Smooth muscle cell (in vitro differentiated cells): ENCODE measurements around the gene KATNA1. TPM values are rescaled to one million over a fixed set of nuclear protein-coding genes. Genes with fewer than 3 reads are reported as not detected.

ENCODE experiments used
- DNase-seq: peaks from one replicate; lab custom pipeline; 2025; ENCODE audit not compliant: unreplicated experiment; lab: John Stamatoyannopoulos, UW
- H2AFZ ChIP-seq: fragments of 200-600 bp; sonication (generic); 2 replicates; pipeline ENCODE4 v1.6.0; 2016; ENCODE audit warnings: antibody characterized with exemption, low read depth, mild to moderate bottlenecking
- H3F3A ChIP-seq: fragments of 200-600 bp; sonication (generic); 2 replicates; pipeline ENCODE4 v1.6.0; 2017; ENCODE audit warnings: antibody characterized with exemption, low read depth
- H3K27ac ChIP-seq: fragments of 200-600 bp; sonication (generic); 2 replicates; pipeline ENCODE4 v1.5.1; 2016; ENCODE audit warnings: low read depth, mild to moderate bottlenecking
- H3K27me3 ChIP-seq: fragments of 200-600 bp; sonication (generic); 2 replicates; pipeline ENCODE4 v1.6.1; 2016; ENCODE audit warnings: low read depth, mild to moderate bottlenecking
- H3K36me3 ChIP-seq: fragments of 200-600 bp; sonication (generic); 2 replicates; pipeline ENCODE4 v1.5.1; 2016; ENCODE audit warnings: low read depth
- H3K4me1 ChIP-seq: fragments of 200-600 bp; sonication (generic); 2 replicates; pipeline ENCODE4 v1.5.1; 2016; ENCODE audit warnings: low read depth
- H3K4me2 ChIP-seq: fragments of 200-600 bp; sonication (generic); 2 replicates; pipeline ENCODE4 v1.6.0; 2016; ENCODE audit warnings: mild to moderate bottlenecking
- H3K4me3 ChIP-seq: fragments of 200-600 bp; sonication (generic); 2 replicates; pipeline ENCODE4 v1.5.1; 2016; ENCODE audit warnings: mild to moderate bottlenecking
- H3K79me2 ChIP-seq: fragments of 200-600 bp; sonication (generic); 2 replicates; pipeline ENCODE4 v1.6.0; 2016; ENCODE audit warnings: low read depth, mild to moderate bottlenecking
- H3K9ac ChIP-seq: fragments of 200-600 bp; sonication (generic); 2 replicates; pipeline ENCODE4 v1.6.0; 2016; ENCODE audit warnings: low read depth
- H3K9me3 ChIP-seq: fragments of 200-600 bp; sonication (generic); replicated peaks from 2 replicates; pipeline ENCODE4 v1.5.1; 2016; ENCODE audit warnings: low read depth
- H4K20me1 ChIP-seq: fragments of 200-600 bp; sonication (generic); 2 replicates; pipeline ENCODE4 v1.6.0; 2016; ENCODE audit warnings: low read depth
- WGBS: methylation state at CpG from one replicate; pipeline ENCODE4 v1.1.7; 2016; ENCODE audit warnings: low lambda C conversion rate; 5-methylcytosine and 5-hydroxymethylcytosine counted together
- polyA plus RNA-seq: library from polyadenylated mRNA; unstranded; fragments of >200 nt; fragmentation: Nextera tagmentation; extraction: Ambion mirVana; gene quantifications from 2 replicates; pipeline ENCODE4 v1.2.1, GENCODE V29; 2016
- total RNA-seq: library from RNA; depleted of rRNA; stranded (reverse); fragments of >200 nt; gene quantifications from 2 replicates; pipeline ENCODE4 v1.2.3, GENCODE V29; 2014
- TF ChIP-seq, protein P1 (sequence below): fragments of 200-600 bp; sonication (generic); IDR thresholded peaks from 2 replicates; pipeline ENCODE4 v1.5.1; 2017; ENCODE audit warnings: borderline replicate concordance, mild to moderate bottlenecking, antibody characterized with exemption; ENCODE audit not compliant: insufficient read depth, poor library complexity, severe bottlenecking

Gene KATNA1
- total and polyA plus RNA-seq, 2 experiments from 2014 or later: 17.8 to 24.6 TPM

DNA sequence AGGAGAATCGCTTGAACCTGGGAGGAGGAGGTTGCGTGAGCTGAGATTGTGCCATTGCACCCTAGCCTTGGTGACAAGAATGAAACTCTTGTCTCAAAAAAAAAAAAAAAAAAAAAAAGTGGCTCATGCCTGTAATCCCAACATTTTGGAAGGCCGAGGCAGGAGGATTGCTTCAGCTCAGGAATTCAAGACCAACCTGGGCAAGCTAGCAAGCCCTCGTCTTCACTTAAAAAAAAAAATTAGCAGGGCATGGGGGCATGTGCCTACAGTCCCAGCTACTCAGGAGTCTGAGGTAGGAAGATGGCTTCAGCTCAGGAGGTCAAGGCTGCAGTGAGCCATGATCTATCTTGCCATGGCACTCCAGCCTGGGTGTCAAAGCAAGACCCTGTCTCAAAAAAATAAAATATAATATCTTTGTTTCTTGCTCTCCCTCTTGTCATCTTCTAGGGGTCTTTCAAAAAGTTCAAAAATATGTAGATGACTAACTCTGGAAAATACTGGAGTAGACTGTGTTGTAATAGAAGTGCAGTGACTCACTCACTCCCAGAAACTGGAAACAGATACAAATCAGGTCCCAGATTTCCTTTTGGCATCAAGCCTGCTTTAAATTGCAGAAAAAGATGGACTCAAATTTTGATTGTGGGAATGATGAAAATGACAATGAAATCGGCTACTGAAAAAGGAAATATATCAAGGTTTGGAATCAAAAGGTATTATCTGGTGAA lies 85.1 kb downstream of the KATNA1 start:
- peak overlapping the region; percentile 22 for H3K4me2 ChIP-seq
- WGBS: 81% methylated on average over 5 of the region's 5 CpGs
- H3K9ac ChIP-seq: no peak overlapping the region
- TF ChIP-seq, protein P1, sequence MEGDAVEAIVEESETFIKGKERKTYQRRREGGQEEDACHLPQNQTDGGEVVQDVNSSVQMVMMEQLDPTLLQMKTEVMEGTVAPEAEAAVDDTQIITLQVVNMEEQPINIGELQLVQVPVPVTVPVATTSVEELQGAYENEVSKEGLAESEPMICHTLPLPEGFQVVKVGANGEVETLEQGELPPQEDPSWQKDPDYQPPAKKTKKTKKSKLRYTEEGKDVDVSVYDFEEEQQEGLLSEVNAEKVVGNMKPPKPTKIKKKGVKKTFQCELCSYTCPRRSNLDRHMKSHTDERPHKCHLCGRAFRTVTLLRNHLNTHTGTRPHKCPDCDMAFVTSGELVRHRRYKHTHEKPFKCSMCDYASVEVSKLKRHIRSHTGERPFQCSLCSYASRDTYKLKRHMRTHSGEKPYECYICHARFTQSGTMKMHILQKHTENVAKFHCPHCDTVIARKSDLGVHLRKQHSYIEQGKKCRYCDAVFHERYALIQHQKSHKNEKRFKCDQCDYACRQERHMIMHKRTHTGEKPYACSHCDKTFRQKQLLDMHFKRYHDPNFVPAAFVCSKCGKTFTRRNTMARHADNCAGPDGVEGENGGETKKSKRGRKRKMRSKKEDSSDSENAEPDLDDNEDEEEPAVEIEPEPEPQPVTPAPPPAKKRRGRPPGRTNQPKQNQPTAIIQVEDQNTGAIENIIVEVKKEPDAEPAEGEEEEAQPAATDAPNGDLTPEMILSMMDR: no peak
- no peak overlapping the region for H3K4me3 ChIP-seq
- peak overlapping the region; percentile 61 for H3K27ac ChIP-seq
- H3K27me3 ChIP-seq: peaks cover 20% of the 10 kb centered on the region
- H2AFZ ChIP-seq: no peak overlapping the region
- H3K9me3 ChIP-seq: no peaks in the 10 kb centered on the region
- H3K36me3 ChIP-seq: no peaks in the 10 kb centered on the region
- peaks cover 15% of the 10 kb centered on the region for H4K20me1 ChIP-seq
- peaks cover 10% of the 10 kb centered on the region for H3K4me1 ChIP-seq
- H3F3A ChIP-seq: no peaks in the 10 kb centered on the region
- DNase-seq: no peak
- peaks cover 11% of the 10 kb centered on the region for H3K79me2 ChIP-seq

DNA sequence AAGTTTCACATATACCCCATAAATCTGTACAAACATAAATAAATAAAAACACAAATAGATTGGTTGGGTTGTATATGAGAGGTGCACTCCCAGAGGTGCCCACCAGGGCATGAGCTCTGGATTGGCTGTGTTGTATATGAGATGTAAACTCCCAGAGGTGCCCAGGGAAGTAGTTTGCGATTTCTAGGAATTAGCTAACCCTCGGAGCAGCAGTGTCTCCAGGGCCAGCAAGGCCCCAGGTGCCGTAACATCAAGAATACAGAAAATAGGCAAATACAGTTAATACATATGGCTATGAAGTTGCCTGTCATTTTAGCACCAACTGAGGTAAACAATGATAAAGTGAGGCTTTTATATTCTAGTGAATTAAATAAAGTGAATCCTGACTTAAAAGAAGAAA lies 87.8 kb downstream of the KATNA1 start:
- Histone ChIP-seq H3K9ac (no peak overlapping the region), H4K20me1 (no peaks in the 10 kb centered on the region), H3K4me3 (no peak overlapping the region), H3K36me3 (no peaks in the 10 kb centered on the region), H3F3A (no peaks in the 10 kb centered on the region), H3K4me2 (no peak overlapping the region), H3K27ac (no peak overlapping the region), H2AFZ (no peak overlapping the region), H3K27me3 (peaks cover 40% of the 10 kb centered on the region), H3K4me1 (peaks cover 5% of the 10 kb centered on the region), H3K79me2 (no peaks in the 10 kb centered on the region), H3K9me3 (no peaks in the 10 kb centered on the region)
- WGBS: 68% methylated on average over 3 of the region's 3 CpGs
- DNase-seq: no peak
- TF ChIP-seq, protein P1: peak; percentile 39

DNA sequence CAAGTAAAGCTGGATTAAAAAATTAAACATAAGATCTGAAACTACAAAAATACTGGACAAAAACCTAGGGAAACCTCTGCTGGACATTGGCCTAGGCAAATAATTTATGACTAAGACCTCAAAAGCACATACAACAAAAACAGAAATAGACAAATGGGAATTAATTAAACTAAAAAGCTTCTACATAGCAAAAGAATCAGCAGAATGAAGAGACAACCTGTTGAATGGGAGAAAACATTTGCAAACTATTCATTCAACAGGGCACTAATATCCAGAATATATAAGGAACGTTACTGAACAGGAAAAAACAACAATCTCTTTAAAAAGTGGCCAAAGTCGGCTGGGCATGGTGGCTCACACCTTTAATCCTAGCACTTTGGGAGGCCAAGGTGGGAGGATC lies 89.1 kb downstream of the KATNA1 start:
- TF ChIP-seq, protein P1: no peak
- Histone ChIP-seq H3K36me3 (no peaks in the 10 kb centered on the region), H3K4me3 (no peak overlapping the region), H2AFZ (no peak overlapping the region), H3K79me2 (no peaks in the 10 kb centered on the region), H3K9ac (no peak overlapping the region), H3K4me1 (no peaks in the 10 kb centered on the region), H3K4me2 (no peak overlapping the region), H3K9me3 (no peaks in the 10 kb centered on the region), H3K27ac (no peak overlapping the region), H3F3A (no peaks in the 10 kb centered on the region), H4K20me1 (no peaks in the 10 kb centered on the region), H3K27me3 (peaks cover 53% of the 10 kb centered on the region)
- 84% methylated on average over 2 of the region's 2 CpGs for WGBS
- DNase-seq: no peak

DNA sequence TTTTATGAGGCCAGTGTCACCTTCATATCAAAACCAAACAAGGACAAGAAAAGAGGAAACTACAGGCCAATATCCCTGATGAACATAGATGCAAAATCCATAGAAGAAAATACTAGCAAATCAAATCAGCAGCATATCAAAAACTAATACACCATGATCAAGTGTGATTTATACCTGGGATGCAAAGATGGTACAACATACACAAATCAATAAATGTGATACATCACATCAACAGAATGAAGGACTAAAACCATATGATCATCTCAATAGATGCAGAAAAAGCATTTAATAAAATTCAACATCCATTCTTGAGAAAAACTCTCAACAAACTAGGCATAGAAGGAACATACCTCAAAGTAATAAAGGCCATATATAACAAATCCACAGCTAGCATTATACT lies 90.5 kb downstream of the KATNA1 start:
- H3K27me3 ChIP-seq: peaks cover 63% of the 10 kb centered on the region
- no peaks in the 10 kb centered on the region for H3K4me1 ChIP-seq
- no peak overlapping the region for H3K9ac ChIP-seq
- H3K9me3 ChIP-seq: no peaks in the 10 kb centered on the region
- H3F3A ChIP-seq: no peaks in the 10 kb centered on the region
- TF ChIP-seq, protein P1: no peak
- no peaks in the 10 kb centered on the region for H3K79me2 ChIP-seq
- DNase-seq: no peak
- H2AFZ ChIP-seq: no peak overlapping the region
- no peak overlapping the region for H3K4me3 ChIP-seq
- H3K4me2 ChIP-seq: no peak overlapping the region
- H3K27ac ChIP-seq: no peak overlapping the region
- H3K36me3 ChIP-seq: no peaks in the 10 kb centered on the region
- H4K20me1 ChIP-seq: no peaks in the 10 kb centered on the region
